GM19035 (cell line): ENCODE measurements around the gene SBK2.
"Not testable (repeated sequence)": the region's sequence is repeated elsewhere in the genome, so short reads cannot be mapped to it uniquely, and the experiment has no call there.

ENCODE experiments used
- ATAC-seq: cut with Tn5 transposase; IDR thresholded peaks from one replicate; pipeline ENCODE4 v1.9.1; 2021; ENCODE audit not compliant: unreplicated experiment

Gene SBK2, protein sequence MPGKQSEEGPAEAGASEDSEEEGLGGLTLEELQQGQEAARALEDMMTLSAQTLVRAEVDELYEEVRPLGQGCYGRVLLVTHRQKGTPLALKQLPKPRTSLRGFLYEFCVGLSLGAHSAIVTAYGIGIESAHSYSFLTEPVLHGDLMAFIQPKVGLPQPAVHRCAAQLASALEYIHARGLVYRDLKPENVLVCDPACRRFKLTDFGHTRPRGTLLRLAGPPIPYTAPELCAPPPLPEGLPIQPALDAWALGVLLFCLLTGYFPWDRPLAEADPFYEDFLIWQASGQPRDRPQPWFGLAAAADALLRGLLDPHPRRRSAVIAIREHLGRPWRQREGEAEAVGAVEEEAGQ

DNA sequence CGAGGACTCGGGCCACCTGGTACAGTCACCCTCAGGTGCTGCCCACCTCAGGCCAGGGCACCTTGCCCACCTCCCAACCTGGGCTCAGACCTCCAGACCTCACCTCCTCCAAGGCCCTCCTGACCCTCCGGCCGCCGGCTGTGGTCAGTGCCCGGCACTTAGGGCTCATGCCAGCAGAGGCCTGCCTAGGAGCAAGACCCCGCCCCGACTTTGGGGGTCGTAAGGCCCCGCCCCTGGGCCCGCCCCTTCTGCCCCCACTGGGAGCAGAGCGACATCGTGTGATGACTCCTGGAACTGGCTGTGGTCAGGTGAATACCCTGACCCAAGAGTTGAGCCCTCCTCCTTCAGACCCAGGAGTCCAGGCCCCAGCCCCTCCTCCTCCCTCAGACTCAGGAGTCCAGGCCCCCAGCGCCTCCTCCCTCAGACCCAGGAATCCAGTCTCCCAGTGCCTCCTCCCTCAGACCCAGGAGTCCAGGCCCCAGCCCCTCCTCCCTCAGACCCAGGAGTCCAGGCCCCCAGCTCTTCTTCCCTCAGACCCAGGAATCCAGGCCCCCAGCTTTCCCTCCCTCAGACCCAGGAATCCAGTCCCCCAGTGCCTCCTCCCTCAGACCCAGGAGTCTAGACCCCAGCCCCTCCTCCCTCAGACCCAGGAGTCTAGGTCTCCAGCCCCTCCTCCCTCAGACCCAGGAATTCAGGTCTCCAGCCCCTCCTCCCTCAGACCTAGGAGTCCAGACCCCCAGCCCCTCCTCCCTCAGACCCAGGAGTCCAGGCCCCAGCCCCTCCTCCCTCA is at the start of gene SBK2:
Gene SBK2 (minus strand): TSS at position 183 of the 790 bp plus-strand sequence. CDS start 839 bp downstream, outside the sequence.
- no peak for ATAC-seq

DNA sequence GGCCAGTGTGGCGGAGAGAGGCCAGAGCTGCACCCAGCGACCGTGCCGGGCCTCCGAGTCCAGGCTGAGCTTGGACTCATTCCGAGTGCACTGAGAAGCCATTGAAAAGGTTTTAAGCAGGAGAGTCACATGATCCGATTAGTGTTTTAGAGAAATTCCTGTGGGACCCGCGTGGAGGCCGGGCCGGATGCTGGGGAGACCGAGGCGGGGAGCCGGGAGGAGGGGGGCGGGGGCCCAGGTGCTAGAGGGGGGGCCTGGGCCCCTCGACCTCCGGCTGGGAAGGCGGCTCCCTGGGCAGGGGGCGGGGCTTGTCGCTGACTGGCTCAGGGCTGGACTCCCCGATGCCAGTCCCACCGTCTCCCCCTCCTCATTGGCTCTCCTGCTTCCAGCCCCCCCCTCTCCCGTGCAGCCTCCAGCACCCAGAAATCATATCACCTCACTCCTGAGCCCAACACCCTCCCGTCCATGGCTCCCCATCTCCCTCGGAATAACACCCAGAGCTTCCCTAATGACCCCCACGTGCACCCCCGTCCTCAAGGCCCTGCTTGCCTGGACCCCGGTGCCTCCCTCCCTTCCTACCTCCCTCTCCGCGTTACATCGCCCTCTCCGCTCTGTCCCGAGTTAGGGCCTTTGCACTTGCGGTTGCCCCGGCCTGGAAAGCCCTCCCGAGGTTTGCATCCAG is 48.9 kb upstream of the SBK2 start:
- ATAC-seq, result no peak

DNA sequence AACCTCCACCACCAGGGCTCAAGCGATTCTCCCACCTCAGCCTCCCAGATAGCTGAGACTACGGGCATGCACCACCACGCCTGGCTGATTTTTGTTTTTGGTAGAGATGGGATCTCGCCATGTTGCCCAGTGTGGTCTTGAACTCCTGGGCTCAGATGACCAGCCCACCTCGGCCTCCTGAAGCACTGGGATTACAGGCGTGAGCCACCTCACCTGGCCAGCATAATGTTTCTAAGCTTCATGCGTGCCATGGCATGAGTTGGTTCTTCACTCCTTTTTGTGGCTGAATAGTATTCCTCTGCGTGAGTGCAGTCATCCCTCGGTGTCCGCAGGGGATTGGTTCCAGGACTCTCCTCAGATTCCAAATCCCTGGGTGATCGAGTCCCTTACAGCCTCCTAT is 47.9 kb upstream of the SBK2 start:
- no peak for ATAC-seq

DNA sequence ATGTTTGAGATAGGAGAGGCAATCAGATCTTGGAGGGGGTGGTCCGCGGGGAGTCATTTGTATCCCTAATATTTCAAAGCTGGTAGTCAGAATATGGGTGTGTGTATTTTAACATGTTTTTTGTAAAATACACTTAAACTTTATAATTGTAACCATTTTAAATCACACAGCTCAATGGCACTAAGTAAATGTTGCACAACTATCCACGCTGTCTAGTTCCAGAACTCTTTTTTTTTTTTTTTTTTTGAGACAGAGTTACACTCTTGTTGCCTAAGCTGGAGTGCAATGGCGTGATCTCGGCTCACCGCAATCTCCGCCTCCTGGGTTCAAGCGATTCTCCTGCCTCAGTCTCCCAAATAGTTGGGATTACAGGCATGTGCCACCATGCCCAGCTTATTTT is 47.0 kb upstream of the SBK2 start:
- ATAC-seq, result not testable (repeated sequence)

DNA sequence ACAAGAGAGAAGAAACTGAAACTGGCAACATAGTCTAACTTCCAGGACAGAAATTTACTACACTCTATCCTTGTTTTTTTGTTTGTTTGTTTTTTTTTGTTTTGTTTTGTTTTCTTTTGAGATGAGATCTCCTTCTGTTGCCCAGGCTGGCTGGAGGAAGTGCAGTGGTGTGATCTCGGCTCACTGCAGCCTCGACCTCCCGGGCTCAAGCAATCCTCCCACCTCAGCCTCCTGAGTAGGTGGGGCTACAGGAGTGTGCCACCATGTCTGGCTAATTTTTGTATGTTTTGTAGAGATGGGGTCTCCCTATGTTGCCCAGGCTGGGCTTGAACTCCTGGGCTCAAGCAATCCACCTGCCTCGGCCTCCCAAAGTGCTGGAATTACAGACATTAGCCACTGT is 45.4 kb upstream of the SBK2 start:
- ATAC-seq, result not testable (repeated sequence)

DNA sequence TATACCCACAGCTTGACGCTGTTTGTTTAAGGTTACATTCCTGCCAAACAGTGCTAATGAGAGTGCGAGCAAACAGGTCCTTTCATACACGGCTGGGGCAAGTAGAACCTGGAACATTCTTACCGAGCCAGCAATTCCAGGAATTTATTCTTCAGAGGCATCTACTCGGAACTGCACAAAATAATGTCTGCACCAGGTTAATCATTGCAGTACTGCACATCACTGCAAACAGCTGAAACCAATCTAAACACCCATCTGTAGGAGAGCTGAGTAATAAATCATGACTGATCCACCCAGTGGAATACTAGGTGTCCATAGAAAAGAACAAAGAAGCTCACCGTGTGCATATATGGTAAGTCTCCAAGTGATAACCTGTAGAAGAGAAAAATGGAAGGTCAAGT is 44.9 kb upstream of the SBK2 start:
- no peak for ATAC-seq

DNA sequence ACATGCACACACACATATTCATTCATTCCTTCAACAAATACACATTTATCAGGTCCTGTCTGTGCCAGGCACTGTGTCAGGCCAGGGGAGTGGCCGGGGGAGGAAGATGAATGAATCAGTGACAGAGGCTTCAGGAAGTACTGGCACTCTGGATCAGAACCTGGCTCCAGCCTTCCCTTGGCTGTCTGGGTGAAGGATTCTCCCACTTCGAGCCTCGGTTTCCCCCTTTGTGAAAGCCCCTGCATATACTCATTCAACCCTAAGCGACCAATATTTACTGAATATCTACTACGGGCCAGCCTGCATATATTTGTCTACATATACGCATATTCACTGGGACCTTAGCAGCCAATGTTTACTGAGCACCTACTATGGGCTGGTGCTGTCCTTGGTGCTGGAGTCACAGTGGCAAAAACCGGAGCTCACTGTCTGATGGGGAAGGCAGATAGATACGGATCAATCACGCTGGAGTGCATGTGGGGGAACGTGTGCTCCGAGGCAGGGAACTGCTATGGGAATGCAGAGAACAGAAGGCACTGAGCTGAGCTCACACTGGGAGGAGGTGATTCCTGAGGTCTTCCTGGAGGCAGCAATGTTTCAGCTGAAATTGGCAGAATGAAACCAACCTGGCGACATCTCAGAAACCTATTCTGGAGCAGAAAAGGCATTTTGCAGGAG is 44.4 kb upstream of the SBK2 start:
- no peak for ATAC-seq

DNA sequence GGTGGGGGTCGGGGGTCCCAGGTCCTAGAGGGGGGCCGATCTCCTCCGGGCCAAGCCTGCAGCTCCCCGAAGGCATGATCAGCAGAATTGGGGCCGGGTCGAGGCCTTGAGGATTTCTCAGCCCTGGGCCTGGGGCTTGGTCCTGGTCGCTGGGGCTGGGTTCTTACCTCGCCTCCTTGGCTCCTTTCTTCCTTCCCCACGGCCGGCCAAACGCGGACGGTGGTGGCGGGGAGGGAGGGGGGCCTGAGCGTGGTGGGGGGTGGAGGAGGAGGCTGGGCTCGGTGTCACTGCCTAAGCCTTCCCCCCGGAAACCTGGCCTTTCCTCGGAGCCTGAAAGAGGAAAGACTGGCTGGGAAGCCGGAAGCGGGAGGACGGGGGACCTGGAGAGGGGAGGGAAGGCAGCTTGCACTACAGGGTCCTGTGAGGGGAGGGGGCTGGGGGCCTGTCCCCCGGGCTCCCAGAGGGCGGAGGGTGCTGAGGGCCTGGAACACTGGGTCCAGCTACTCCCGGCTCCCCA is 43.8 kb upstream of the SBK2 start, which contains the start of gene ZNF579:
Gene ZNF579 (minus strand): TSS at position 221 of the 517 bp plus-strand sequence. CDS start 1,209 bp downstream, outside the sequence.
- no peak for ATAC-seq

DNA sequence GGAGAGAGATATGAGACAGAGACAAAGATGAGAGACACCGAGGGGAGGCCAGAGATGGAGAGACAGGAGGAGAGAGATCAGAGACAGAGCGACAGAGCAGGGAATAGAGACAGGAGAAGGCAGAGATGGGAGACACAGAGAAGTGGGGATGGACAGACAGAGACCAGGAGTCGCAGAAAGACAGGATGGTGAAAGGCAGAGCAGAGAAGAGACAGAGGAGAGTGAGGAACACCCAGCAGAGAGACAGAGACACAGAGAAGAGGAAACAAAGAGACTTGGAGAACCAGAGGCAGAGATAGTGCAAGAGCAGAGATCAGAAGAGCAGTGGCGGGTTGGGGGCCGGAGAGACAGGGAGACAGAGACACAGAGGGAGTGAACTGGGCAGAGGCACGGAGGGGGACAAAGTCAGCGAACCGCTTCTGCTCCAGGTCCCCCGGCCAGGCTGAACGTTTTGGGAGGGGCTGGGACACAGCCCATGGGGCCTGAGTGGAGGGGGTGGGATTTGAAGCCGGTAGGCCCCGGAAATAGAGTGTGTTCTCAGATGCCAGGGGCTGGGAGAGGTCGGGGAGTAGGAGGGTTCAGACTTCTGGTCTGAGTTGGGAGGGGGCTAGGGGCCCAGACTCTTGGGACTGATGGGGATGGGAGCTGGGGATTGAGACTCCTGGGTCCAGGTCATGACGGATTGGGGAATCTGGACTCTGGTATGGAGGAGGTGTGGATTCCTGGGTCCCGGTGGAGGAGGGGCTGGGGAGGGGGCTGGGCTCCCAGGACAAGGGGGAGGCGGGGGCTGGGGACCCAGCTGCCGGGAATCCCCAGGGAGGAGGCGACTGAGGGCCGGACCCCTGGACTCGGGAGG is 43.1 kb upstream of the SBK2 start:
- ATAC-seq, result no peak

DNA sequence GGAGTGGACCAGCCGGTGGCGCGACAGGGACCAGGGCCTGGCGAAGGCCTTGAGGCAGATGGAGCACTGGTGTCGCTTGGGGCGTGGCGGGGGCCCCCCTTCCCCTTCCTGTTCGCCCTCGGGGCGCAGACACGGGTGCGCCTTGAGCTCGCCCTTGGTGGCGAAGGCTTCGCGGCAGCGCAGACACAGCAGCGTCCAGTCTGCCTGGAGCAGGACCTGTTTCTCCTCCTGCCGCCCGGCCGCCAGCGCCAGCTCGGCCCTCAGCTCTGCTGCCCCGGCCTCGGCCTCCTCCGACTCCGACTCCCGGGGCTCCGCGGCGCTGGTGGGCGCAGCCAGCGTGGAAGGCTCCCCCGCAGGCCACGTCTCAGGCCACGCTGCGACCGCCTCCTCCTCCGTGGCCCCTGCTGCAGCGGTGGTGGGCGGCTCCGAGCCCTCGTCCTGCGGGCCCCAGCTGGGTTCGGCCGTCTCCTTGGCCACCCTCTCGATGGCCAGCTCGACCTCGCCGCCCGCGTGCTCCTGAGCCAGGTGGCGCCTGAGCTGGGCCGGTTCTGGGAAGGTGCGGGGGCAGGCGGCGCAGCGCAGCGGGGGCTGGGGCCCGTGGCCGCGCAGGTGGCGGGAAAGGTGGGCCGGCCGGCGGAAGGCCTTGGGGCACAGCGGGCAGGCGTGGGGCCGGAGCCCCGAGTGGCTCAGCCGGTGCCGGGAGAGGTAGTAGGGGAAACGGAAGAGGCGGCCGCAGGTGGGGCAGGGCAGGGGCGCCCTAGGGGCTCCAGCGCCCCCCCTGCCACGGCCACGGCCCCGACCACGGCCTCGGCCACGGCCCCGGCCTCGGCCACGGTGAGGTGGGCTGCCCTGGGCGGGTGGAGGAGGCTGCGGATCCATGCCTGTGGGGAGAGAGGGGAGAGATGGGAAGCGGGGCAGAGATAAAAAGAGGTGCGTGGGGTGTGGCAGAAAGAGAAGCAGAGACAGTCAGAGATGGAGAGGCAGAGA is 42.1 kb upstream of the SBK2 start:
- no peak for ATAC-seq

DNA sequence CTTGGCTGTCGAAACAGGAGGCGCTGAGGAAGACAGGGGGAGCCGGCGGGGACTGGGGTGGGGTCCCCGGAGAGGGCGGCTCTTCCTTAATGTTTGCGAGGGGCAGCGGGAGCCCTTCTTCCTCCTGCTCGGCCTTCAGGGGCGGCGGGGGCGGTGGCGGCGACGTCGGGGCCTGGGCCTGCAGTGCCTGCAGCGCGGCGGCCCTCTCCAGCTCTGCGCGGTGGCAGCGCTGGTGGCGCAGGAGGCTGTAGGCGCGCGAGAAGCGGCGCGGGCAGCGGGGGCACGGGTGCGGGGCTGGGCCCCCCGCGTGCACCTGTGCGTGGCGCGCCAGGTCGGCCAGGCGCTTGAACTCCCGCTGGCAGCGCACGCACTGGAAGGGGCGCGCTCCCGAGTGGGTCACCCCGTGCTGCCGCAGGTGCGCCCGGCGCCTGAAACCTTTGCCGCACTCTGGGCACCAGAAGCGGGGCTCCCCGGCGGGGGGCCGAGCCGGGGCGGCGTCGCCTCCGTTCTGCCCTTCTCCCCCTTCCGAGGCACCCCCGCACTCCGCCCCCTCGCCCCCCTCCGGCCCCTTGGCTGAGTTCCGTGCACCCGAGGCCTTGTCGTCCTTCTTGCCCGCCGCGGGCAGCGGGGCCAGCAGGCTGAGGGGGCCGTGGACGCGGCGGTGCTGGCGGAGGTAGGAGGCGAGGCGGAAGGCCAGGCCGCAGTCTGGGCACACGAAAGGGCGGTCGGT is 41.3 kb upstream of the SBK2 start:
- no peak for ATAC-seq

DNA sequence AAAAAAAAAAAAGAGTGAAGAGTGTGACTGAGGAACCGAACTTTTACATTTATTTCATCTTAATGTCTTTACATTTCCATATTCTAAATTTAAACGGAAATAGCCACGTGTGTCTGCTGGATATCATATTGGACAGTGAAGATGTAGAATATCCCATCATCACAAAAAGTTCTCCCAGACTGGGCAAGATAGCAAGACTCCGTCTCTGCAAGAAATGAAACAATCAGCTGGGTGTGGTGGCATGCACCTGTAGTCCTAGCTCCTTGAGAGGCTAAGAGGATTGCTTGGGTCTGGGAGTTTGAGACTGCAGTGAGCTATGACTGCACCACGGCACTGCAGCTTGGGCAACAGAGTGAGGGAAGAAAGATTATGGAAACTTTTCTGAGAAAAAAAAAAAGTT is 39.8 kb upstream of the SBK2 start:
- ATAC-seq, result no peak

DNA sequence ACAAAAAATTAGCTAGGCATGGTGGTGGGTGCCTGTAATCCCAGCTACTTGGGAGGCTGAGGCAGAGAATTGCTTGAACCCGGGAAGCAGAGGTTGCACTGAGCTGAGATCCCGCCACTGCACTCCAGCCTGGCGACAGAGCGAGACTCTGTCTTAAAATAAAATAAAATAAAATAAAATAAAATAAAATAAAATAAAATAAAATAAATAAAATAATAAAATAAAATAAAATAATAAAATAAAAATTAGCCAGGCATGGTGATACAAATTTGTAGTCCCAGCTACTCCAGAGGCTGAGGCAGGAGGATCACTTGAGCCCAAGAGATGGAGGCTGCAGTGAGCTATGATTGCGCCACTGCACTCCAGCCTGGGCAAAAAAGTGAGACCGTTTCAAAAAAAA is 37.0 kb upstream of the SBK2 start:
- ATAC-seq, result not testable (repeated sequence)

DNA sequence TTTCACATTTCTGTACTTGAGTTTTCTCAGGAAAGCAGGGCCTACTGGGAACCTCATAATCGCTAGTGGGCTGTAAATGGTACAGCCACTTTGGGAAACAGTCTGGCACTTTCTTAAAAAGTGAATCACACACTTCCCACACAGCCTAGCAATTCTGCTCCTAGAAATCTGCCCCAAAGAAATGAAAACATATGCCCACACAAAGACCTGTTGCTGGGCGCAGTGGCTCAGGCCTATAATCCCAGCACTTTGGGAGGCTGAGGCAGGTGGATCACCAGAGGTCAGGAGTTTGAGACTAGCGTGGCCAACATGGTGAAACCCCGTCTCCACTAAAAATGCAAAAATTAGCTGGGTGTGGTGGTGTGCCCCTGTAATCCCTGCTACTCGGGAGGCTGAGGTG is 32.5 kb upstream of the SBK2 start:
- ATAC-seq, result not testable (repeated sequence)

DNA sequence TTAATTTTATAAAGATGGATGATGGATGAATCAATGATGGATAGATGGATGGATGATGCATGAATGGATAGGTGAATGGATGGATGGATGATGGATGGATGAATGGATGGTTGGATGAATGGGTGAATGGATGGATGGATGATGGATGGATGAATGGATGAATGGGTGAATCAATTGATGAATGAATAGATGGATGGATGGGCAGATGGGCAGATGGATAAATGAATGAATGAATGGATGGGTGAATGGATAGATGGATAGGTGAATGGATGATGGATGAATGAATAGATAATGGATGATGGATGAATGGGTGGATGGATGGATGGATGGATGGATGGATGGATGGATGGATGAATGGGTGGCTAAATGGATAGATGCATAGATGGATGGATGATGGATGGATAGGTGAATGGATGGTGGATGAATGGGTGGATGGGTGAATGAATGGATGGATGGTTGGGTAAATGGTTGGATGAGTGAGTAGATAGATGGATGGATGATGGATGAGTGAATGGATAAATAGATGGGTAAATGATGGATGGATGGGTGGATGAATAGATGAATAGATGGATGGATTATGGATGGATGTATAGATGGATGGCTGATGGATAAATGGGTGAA is 30.9 kb upstream of the SBK2 start:
- ATAC-seq, result no peak

DNA sequence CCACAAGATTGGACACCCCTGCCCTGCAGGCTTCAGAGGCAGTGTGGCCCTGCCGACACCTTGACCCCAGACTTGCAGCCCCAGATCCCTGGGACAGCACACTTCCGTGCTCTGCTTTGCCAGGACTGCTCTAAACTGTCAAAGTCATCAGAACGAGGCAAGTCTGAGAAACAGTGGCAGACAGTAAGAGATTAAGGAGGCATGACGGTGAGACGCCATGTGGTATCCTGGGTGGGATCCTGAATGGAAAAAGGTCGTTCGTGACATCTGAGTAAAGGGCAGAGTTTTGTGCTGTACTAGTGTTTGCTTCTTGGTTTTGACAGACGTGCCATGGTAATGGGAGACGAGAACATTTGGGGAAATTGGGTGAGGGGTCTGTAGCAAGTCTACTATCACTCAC is 29.9 kb upstream of the SBK2 start:
- no peak for ATAC-seq

DNA sequence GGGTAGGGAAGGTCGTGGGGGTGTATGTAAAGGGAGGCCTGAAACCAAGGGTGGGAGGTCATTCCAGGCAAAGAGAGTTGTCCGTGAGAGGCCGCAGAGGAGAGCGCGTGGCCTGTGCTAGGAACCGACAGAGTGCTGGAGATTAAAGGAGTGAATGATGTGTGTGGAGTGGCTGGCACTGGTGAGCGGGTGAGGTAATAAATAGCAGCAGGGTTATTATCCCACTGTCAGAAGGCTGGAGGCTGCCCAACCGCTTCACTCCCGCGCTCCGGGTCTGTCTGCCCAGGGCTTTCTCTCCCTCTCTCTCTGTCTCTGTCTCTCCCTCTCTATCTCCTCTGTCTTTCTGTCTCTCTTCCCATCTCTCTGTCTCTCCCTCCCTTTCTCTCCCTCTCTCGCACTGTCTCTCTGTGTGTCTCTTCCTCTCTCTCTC is 26.3 kb upstream of the SBK2 start:
- no peak for ATAC-seq

DNA sequence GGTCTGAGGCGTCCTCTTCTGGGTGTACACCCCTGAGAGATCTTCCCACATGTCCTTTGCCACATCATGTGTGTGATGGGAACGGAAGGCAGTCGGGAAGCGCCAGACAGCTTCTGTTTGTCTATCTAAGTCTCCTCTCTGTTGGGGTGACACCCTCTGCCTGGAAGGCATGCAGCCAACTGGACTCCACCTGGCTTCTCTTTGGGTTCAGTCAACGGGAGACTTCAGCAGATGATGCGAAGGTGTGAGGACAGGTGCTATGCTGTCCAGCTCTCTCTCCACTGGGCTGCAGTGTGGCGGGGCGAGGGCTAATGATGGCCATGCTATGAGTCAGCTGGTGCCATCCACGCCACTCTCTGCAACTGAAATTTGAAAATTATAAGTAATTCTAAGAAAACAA is 22.8 kb upstream of the SBK2 start:
- no peak for ATAC-seq
